Medulla oblongata (tissue), 1 donor: Measurements from ENCODE around the gene CPLX1.
A peak's percentile ranks its signal among the peaks of the same experiment; 100 is the strongest.
"Not testable (repeated sequence)": the region's sequence is repeated elsewhere in the genome, so short reads cannot be mapped to it uniquely, and the experiment has no call there.

Experiments
- DNase-seq: peaks from one replicate; pipeline ENCODE4 v3.0.0-alpha.2; 2015; ENCODE audit errors: extremely low spot score

The CPLX1 gene

DNA sequence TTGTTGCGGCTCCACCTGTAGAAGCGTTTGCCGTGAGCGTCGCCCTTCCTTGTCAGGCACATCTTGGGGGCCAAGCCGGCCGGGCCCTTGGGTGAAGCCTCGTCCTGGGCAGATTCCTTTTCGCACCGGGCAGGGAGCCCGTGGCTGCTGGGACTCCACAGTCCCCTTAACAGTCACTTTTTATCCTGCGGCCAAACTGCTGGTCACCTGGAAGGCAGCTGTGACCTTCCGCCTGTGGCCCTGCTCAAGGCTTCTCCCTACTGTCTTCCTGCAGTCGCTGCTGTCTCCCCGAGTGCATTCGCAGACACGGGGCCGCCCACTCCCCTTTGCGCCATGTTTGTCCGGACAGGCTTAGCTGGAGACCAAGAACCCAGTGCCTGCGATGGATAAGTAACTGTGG lies 65.3 kb downstream of the CPLX1 start:
- DNase-seq = no peak

DNA sequence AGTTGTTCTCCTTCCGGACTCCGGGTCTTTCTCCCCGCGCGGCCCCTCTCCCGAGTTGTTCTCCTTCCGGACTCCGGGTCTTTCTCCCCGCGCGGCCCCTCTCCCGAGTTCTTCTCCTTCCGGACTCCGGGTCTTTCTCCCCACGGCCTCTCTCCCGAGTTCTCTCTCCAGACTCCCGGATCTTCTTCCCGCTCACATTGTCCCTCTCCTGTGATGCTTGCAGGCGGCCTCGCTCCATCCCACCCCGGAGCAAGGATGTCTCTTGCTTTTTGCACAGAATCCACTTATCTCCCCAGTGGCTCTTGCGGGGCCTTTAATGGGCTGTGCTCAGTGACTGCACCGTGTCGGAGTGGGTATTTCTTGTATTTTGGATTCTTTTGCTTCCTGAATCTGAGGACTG lies 66.1 kb downstream of the CPLX1 start:
- DNase-seq = not testable (repeated sequence)

DNA sequence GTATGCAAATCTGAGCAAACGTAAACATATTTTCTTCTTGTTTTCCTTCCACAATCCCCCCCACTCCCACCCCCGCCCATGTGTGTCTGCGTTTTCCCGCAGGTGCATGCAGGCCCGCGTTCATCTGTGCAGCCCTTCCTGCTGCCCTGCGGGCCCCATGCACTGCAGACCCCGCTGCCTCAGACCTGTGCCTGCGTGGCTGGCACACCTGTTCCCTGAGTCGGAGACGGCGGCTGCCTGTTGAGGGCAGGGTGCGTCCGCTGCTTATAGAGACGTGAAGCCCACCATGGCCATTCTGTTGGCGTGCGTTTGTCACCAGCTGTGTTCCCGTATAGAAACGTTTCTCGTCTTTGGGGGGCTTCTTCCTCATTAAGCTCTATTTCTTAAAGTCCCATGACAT lies 68.8 kb downstream of the CPLX1 start:
- DNase-seq = no peak

DNA sequence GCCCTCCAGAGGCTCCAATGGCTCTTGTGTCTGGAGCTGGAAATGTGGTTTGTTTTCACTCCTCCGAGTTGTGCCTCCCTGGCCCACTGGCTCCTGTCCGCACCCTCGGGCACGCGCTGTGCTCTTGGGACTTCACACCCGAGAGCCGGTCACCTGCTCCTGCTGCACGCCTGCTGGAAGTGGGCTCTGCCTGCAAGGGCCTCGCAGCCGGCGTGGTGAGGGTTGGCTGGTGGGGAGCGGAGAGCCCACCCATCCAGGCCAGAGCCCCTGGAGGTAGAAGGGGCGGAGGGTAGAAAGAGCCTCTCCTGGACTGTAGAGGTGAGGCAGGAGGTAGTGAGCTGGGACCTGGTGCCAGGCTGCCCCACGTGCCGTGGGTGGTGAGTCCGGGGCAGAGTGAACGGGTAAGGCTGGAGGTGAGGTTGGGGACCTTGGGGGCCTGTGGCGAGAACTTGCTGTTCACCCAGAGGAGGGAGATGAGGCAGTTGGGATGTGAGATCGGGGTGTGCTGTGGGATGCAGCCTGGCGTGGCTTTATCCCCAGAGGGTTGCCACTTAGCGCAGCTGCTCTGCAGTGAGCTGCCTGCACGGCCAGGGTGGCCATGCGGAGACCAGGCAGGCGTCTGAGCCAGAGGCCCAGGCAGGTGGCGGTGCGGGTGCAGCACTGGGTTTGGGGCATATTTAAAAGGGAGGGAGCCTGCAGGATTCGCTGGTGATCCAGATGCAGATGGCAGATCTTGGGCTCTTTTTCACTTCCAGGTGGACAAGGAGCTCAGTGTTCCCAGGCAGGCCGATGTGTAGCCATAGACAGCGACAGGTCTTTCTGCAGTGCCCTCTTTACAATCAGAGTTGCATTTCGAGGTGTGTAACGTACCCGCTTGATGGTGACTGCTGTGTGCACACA lies 71.5 kb downstream of the CPLX1 start:
- no peak for DNase-seq

DNA sequence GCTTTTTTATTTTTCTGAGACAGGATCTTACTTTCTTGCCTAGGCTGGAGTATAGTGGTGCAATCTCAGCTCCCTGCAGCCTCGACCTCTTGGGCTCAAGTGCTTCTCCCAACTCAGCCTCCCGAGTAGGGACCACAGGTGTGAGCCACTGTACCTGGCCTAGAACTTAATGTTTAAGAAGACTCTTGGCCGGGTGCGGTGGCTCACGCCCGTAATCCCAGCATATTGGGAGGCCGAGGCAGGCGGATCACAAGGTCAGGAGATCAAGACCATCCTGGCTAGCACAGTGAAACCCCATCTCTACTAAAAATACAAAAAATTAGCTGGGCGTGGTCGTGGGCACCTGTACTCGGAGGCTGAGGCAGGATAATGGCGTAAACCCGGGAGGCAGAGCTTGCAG lies 72.7 kb downstream of the CPLX1 start:
- DNase-seq = not testable (repeated sequence)

DNA sequence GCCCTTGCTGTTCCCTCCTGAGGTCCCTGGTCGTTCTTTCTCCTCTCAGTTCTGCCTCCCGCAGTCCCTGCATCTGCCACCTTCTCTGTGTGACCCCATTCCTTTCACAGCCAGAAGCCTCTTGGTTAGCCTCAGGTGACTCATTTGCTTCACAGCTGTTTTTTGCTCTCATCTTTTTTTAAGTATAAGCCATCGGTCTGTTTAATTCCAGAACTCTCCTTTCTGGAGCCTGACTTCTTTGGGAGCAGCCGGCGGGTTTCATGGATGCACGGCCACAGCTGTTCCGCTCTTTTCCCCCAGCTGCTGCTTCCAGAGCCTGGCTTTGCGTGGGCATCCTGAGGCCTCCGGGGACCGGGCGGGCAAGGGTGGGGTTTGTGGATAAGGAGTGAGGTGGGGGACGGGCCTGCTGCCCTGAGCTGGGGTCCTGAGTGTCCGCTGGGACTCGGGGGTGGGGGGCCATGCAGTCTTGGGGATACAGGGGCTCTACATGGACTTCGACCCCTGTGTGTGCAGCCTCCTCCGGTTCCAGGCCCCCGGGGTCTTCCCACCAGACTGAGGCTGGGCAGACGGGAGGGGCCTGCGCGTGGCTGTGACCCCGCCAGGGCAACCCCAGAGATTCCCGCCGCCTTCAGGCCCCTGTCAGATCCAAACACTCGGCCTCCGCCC lies 73.6 kb downstream of the CPLX1 start:
- DNase-seq = no peak

DNA sequence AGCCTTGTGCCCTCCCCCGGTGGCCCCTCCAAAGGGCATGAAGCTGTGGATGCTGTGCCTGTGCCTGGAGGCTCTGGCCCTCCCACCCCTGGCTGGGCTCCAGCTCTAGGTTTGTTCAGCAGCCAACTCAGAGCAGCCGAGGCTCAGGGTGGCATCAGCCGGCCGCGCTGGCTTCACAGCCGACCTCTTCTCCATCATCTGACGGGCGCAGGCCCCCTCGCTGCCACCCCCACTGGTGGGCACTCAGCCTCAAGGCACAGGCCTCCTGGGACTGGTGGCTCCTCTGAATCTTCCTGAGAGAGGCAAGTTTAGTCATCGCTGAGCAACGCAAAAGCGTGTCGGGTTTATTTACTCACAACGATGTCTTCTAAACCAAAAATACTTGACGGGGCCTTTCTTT lies 74.3 kb downstream of the CPLX1 start:
- peak; percentile 76 for DNase-seq

DNA sequence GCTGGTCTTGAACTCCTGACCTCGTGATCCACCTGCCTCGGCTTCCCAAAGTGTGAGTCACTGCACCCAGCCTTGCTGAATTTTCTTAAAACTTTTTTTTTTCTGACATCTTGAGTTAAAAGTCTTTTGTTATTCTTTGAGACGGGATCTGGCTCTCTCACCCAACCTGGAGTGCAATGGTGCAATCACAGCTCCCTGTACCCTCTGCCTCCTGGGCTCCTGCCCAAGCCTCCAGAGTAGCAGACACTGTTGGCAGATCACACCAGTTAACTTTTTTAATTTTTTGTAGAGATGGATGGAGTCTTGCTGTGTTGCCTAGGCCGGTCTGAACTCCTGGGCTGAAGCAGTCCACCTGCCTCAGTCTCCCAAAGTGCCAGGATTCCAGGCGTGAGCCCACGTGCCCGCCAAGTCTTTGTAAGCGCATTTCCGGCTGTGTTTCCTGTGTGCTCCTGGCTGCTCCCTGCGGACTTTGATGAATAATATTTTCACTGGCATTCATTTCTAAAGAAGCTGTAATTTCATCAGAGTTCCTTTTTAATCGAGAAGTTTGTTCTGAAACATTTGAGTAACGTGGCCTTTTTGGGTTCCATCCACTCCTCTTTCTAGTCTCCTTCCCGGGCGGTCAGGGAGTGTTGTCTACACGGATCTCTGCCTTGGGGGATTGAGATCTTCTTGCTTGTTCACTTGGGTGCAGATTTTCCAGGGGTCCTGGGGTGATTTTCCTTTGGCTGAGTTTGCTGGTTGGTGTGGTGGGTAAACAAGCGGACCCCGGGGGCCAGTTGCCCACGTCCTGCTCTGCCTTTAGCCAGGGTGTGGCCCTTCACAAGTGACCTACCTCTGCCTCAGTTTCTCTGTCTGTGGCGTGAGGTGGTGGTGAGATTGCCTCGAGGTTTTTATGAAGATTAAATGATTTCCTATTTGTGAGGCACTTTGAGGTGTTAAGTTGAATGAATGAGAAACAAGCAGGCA lies 75.9 kb downstream of the CPLX1 start:
- peak; percentile 65 for DNase-seq

DNA sequence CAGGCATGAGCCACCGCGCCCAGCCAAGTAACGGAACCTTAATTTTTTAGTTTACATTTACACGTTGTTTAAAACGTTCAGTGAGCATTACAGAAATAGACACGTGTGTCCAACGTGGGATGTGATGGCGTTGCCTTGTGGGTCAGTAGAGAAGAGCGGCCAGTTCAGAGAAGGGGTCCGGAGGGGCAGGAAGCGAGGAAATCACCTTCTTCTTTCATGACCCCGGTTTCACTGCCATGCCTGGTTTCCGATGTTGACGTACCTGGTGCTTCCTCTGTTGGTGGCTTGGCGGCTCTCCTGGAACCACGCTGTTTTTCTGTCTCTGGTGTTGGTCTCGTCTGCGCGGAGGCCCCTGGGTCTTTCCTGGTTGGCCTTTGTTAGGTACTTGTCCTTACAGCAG lies 77.5 kb downstream of the CPLX1 start:
- no peak for DNase-seq

DNA sequence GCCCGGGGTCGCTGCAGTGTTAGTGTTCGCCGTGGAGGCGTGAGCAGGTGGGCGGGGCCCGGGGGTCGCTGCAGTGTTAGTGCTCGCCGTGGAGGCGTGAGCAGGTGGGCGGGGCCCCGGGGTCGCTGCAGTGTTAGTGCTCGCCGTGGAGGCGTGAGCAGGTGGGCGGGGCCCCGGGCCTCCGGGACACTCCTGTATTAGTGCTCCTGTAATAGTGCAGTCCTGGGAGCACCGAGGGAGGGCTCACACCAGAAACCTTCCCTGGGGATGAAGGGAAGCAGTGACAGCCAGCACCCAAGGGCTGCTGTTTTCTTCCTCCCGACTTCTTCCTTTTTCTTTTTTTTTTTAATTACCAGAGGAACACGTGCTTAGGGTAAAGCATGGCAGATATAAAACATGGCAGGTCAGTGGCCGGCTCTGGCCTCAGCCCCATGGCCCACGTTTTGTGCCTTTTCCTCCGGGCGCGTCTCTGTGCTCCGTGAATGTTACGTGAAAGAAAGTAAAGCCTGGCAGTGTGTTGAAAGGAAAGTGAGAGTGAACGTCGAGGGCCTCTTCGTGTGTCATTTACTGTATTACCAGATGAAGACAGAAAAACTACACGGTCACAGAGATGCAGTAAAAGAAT lies 78.3 kb downstream of the CPLX1 start:
- no peak for DNase-seq

DNA sequence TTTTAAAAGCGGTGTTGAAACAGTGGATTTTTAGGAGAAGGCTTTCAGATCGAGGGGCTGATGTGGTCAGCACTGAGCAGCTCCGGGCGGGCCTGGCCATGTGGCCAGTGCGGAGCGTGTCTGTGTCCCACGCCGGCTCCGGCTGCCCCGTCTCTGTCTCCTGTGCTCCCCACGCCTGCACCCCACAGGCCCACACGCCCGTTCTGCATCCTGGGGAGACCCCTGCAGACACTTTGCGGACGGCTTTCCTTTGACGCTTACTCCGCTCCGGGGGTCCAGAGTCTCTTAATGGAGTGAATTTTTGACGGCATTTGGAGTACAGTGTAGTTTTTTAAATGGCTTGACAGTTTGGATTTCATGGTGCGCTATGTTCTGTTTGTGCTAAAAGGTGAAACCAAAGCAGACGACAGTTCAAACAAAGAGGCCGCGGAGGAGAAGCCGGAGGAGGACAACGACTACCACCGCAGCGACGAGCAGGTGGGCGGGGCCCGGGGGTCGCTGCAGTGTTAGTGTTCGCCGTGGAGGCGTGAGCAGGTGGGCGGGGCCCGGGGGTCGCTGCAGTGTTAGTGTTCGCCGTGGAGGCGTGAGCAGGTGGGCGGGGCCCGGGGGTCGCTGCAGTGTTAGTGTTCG lies 81.6 kb downstream of the CPLX1 start:
- no peak for DNase-seq

DNA sequence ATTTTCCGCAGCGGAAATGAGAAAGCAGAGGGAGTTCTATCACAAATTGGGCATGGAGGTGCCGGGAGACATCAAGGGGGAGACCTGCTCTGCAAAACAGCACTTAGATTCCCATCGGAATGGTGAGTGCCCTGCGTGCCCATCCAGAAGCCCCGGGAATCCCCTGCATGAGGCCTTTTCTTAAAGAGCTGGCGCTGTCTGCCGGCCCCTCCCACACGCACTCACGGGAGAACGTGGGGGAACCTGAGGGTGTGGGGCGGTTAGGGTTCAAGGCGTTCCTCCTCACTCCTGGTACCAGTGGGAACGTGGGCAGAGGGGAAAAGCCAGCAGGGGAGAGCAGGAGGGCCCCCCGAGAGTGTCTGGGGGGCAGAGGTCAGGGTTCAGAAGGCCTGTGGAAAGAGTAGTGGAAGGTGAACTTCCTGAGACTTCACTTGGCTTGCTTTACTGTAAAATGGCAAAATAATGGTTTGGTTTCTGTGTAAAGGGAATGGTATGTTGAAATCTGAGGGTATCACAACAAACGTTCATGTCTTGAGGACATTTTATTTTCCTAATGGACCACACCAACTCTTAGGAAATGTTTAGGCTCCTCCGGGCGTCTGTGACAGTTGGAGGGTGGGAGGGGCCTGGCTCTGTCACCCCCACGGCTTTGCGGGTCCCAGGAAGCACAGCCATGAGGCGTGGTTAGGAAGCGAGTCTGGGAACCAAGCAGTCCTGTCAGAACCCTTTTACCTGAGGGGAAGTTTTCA lies 82.3 kb downstream of the CPLX1 start:
- no peak for DNase-seq

DNA sequence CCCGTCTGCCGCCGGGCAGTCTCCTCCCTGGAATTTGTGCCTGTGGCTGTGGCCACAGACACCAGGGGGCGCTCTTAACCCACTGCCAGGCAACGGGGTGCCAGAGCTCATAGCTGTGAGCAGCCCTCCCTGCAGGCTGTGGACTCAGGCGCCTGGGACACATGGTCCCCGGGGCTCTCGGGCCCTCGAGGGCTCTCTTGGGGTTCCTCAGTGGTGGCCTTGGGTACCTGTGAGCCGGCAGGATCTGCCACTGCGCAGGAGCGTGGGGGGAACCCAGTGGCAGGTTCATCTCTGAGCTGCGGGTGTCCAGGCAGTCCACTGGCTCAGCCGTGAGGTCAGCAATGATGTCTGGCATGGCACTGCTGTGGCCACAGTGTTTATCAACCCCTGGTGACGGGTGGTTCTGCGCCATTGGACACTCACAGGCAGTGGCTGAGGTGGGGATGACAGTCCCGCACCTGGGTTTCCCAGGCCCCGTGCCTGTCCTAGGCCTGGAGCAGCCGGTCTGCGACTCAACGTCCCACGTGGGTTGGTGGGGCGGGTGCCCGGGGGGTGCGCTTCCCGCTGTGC lies 83.1 kb downstream of the CPLX1 start:
- DNase-seq = peak; percentile 58

DNA sequence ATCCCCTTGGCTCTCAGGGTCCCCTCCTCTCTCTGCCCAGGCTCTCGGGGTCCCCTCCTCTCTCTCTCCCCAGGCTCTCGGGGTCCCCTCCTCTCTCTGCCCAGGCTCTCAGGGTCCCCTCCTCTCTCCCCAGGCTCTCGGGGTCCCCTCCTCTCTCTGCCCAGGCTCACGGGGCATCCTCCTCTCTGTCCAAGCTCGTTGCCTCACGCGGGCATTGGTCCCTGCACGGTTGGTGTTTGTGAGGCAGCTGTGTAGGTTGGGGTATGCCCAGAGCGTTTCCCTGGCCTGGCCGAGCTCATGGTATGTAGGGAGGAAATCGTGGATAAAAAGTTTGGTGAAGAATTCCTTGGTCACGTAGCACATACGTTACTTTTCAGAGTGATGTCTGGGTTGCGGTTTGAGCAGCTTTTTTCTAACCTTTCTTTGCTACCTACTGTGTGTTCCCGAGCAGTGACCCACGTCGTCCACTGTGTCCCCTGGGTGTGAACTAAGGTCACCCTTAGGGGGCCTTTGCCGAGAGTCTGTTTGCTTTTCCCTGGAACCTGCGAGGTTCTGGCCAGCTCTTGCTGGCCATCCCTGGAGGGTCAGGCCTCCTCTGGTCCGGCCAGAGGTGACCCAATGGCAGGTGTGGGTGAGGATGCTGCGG lies 83.7 kb downstream of the CPLX1 start:
- DNase-seq = no peak

DNA sequence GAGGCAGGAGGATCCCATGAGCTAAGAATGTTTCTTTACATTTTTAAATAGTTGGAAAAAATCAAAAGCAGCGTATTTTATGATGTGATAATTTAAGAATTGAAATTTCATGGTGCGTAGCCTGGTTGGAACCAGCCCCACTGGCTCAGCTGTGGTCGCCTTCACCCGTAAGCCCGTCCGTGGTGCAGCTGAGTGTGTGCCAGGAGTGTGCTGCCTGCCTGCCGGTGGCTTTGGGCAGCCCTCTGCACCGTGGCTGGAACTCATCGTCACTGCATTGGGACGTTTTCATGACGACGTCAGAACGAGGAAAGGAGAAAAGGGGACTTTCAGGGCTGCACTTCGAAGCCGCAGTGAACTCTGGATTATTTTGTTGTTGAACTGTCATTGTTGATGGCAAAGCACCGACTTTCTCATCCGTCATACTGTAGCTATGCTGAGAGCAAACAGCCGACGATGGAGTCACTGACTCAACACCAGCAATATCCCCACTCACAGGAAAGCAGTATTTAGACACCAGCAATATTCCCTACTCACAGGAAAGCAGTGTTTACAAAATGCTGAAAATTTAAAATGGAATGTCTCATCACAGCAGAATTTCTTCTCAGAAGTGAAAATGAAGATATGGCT lies 85.2 kb downstream of the CPLX1 start:
- DNase-seq = no peak

DNA sequence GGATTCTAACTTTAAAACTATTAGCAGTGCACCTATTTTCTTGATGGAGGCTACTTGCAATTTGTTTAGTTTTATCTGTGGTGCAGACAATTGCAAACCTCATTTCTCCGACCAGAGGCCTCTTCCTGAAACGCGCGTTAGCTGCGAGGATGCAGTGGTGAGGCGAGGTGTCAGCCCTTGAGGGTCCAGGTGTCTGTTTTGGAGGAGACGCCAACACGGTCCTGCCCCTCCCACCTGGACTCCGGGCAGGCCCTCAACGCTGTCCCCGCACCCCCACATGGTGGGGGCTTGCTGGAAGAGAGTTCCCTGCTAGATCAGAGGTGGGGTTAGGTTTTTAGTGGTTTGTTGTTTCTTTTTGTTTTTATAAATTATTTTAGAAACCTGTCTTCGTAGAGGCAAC lies 85.9 kb downstream of the CPLX1 start:
- DNase-seq = no peak

- no peak for DNase-seq
Observed at GRCh38 chr4:739569-739968, 86.4 kb downstream of the CPLX1 start.

GRCh38 chr4:738781-739280 lies 87.1 kb downstream of the CPLX1 start:
- DNase-seq = no peak

DNA sequence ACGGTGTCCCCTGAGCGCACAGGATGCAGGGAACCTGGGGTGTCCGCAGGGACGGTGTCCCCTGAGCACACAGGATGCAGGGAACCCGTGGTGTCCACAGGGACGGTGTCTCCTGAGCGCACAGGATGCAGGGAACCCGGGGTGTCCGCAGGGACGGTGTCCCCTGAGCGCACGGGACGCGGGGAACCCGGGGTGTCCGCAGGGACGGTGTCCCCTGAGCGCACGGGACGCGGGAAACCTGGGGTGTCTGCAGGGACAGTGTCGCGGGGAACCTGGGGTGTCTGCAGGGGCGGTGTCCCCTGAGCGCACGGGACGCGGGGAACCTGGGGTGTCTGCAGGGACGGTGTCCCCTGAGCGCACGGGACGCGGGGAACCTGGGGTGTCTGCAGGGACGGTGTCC lies 89.4 kb downstream of the CPLX1 start:
- DNase-seq = not testable (repeated sequence)
